ENCODE measurements around the gene AMELX.

GRCh38 chrX:11298600-11298999 lies 5.4 kb downstream of the AMELX start:
- TF ChIP-seq CTCF (conservative IDR thresholded peaks at IDR 0.05 in 1 of 2, IDR thresholded peaks at IDR 0.05 in 1 of 2; ENCODE audit: extremely low read depth in 1 of 2, insufficient read depth in 1 of 2, low read depth in 1 of 2, low read length in 2 of 2): no peak
- TF ChIP-seq EZH2 (IDR thresholded peaks at IDR 0.05; ENCODE audit: borderline replicate concordance, low read length): no peak

Measured in mammary epithelial cell (primary cell).